Head of caudate nucleus (tissue), 42 donors: ENCODE measurements around the gene CARD10.
"Not testable (repeated sequence)": the region's sequence is repeated elsewhere in the genome, so short reads cannot be mapped to it uniquely, and the experiment has no call there.

Experiments used
- DNase-seq, 42 donors: peaks; one replicate each; pipeline versions ENCODE4 v3.0.0 to v3.0.0-alpha.2; 2020 to 2021; ENCODE audit warnings: mixed read lengths in 7 of 42
- intact Hi-C: fragments of 100-400 bp; cut with DNase I; formaldehyde crosslinking; loops from one replicate; pipeline ENCODE4 v1.15.0; 2022

CARD10 gene

GRCh38 chr22:37559521-37559900 is 40.3 kb upstream of the CARD10 start:
- DNase-seq: no peak
- intact Hi-C loops: no loop called here

GRCh38 chr22:37558815-37559214 is 39.6 kb upstream of the CARD10 start:
- DNase-seq: no peak

DNA sequence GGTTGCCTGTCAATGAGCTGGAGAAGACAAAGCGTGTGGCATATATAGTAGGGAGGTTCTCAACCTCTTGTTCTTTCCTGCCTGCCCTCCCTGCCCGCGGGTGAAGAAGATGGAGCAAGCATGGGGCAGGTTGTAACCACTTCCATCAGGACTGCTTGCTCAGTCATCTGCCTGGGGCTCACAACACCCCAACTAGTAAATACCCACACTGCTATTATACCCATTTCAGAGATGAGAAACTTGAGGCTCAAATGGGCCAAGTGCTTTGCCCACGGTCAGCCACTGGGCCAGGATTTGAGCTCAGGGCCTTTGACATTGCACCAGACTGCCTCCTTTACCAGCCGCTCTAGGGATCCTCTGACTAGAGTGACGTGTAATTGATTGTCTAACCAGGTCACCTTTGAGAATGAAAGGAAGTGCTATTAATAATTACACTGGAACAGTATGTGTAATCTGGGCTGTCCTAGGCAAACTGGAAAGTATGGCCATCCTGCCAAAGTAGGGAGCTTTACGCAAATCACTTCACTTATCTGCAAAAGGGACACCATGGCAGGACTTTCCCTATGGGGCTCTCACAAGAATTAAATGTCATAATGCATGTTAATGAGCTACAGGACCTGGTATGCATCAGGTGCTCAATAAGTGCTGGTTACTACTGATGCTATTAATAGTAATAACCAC is 38.2 kb upstream of the CARD10 start:
- intact Hi-C loops: no loop called here
- DNase-seq: no peak

More at GRCh38 chr22:37558815-37559214, 39.6 kb upstream of the CARD10 start:
- intact Hi-C loops: no loop called here

DNA sequence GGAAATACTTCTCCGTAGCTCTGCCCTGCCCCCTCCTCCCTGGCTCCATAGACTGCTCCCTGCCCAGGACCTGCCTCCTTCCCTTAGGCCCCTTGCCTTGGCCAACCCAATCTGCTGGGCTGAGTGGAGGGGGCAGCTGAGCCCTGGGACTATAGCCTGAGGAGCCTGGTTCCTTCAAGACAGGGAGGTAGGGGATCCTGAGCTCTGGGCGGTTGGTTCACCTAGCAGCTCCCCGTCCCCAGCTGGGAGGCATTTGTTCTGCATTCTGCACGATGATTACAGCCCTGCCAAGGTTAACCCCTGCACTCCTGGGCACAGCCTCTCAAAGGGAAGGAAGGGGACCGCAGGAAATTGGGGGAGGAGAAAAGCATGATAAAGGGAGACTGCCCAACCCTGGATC is 37.5 kb upstream of the CARD10 start:
- intact Hi-C loops: no loop called here
- DNase-seq: no peak

GRCh38 chr22:37555029-37555428 is 35.8 kb upstream of the CARD10 start:
- DNase-seq: no peak
- intact Hi-C loops: no loop called here

DNA sequence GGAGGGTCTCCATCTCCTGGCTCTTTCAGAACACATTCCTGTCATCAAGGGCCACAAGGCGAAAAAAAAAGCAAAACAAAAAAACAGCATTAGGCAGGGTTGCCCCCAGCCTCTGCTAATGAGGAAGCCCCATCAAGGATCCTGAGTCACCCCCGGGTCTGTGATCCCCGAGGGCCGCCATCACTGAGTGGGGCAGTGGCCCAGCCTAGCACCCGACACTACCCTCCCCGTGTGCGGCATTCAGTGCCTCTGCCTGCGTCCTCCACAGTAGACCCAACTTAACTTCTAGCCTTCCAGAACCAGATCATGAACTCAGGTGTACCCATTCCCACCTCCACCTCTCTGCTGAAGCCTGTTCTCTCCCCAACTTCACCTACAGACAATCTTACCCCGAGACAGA is 34.5 kb upstream of the CARD10 start:
- intact Hi-C loops: no loop called here

DNA sequence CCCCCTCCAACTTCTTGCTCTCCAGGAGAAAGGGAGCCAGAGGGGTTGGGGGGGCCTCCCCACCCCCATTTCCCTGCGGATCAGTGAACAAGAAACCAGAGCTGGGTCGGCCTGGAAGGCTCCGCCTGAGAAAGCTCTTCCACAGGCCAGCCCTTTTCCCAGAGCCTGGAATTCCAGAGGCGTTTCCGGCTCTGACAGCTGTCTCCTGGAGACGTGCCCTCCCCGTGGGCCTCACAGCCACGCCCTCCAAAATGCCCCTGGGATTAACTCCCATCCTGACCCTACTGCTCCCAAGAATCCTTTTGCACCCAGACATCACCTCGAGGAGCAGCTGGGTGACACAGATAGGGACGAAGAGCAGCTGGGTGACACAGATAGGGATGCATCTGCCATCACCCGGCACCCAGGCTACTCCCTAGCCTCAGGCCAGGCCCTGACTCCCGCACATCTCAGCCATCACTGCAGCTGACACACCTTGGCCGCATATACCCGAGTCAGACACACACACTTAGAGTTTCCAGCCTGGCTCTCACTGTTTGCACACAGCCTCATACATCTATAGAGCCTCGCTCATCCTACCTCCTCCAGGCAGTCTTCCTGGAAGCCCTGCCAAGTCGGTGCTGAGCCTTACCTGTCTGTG is 33.4 kb upstream of the CARD10 start:
- no peak for DNase-seq
- intact Hi-C loops: no loop called here

More for the DNA sequence above, 34.5 kb upstream of the CARD10 start:
- DNase-seq: no peak

DNA sequence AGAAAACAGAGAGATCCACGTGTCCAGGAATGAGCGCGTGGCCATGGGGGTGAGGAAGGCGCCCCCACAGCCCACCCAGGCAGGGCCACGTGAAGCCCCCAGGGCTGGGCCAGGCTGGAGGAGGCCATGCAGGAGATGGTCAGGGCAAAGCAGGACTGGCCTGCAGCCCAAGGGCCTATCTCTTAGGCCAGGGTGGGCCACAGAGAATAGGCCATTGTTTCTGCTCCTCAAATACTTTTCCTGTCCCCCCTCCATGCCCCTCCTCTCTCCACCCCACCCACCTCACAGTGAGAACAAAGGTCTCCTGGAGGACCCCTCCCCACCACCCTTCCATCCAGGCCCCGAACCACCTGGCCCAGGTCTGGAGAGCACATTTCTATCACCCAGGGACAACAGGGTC is 32.8 kb upstream of the CARD10 start:
- no peak for DNase-seq
- intact Hi-C loops: no loop called here

- intact Hi-C loops, DNase-seq: not testable (repeated sequence)
These were observed 31.7 kb upstream of the CARD10 start for GRCh38 chr22:37550921-37551320.

DNA sequence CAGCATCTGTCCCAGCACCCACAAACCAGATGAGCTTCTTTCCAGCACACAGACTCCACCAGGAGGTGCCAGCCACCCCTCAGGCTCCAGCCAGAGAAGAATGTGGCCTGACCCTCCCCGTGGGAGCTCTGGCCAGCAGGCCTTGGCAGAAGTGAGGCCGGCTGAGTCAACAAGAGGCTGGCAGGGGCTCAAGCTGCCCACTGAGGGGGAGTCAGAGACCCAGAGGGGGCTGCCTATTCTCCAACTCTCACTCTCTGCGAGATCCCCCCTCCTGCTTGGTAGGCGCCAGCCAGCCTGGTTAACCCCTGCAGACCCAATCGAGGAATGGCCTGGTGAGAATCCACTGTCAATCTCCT is 30.5 kb upstream of the CARD10 start:
- DNase-seq: peak; percentile 68 to 96 (median 86)
- intact Hi-C loops: no loop called here

GRCh38 chr22:37547251-37547741 is 28.1 kb upstream of the CARD10 start:
- DNase-seq: peak in 4 of 42 donors; percentile 17 to 70 (median 48)
- intact Hi-C loops: loop anchor here (2.0 kb wide), 1 partner anchor 20 kb away; no protein-coding TSS in a partner anchor

GRCh38 chr22:37546437-37547250 is 27.4 kb upstream of the CARD10 start:
- DNase-seq: peak in 40 of 42 donors; percentile 55 to 87 (median 72)
- intact Hi-C loops: loop anchor here (2.0 kb wide), 1 partner anchor 20 kb away; no protein-coding TSS in a partner anchor

DNA sequence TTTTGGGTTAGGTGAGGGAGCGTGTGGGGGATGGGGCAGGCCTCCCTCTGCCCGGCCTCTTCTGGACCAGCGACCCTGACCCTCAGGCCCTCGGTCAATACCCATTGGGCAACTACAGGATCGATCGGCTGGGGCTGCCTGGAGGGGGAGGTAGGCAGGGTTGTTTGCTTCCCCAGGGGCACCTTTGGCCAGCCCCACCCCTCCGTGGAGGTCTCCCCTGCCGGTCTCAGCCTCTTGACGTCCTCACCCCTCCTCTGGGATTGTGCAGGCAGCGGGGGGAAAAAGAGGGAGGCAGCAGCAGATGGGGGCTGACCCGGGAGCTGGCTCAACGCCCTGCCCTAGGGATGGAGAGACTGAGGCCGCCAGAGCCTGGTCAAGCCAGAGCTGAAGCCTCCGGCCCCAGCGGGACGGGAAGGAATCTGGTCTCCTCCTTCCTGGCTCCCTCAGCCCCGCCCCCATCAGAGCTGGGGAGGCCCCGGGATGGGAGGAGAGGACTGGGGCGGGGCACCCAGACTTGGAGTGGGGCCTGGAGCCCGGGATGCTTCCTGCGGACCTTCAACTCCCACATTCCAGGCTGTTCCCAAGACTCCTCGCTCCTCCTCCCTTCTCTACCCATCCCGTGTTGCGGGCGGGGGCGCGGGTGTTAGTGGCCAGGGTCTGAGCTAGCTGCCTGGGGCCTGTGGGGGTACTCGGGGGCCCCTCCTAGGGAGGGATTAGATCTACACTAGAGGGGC is 26.7 kb upstream of the CARD10 start:
- peak in 16 of 42 donors; percentile 35 to 71 (median 54) for DNase-seq
- intact Hi-C loops: loop anchor here (2.0 kb wide), 1 partner anchor 21 kb away; no protein-coding TSS in a partner anchor

DNA sequence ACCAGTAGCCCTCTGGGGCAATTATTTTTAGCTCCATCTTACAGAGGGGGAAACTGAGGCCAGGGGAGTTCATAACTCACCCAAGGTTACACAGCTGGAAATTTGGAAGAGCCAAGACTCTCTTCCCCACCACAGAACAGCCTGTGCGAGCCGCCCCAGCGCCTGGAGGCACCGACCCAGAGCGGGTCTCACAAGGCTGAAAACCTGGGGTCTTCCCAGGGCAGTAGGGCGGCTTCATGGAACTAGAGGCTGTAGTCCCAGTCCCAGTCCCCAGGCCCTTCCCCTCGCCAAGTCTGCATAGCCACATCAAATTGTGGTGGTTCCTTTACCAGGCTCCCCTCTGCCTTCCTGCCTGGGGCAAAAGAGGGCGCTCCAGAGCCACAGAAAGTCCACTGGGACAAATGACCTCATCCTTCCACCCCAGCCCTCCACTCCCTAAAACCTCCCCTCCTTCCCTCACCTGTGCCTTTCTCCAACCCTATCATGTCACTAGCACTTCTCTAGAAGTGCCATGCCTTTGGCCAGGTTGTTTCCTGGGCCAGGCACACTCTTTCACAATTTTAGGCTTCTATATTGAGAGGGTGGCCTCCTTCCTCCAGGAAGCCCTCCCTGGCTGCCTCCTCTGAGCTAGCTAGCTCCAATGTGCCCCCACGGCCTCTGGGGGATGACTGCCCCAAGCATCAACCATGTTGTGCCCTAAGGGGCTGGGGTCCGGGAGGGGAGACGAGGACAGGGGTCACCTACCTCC is 25.9 kb upstream of the CARD10 start:
- intact Hi-C loops: no loop called here
- peak in 30 of 42 donors; percentile 19 to 86 (median 64) for DNase-seq

DNA sequence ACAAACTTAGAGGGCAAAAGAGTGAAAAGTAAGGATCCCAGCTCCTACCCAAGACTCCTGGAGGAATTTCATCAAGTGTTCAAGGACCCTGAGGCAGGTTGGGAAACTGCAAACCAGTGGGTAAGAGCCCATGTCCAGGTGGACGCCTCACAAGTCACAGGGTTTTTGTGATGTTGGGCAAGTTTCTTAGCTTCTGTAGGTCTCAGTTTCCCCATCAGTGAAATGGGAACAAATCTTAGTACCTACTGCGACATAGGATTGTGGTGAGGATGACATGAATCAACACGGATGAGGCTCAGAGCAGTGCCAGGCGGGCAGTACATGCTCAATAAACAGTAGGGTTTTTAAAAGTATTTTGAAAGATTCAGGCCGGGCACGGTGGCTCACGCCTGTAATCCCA is 23.7 kb upstream of the CARD10 start:
- DNase-seq: no peak
- intact Hi-C loops: no loop called here

DNA sequence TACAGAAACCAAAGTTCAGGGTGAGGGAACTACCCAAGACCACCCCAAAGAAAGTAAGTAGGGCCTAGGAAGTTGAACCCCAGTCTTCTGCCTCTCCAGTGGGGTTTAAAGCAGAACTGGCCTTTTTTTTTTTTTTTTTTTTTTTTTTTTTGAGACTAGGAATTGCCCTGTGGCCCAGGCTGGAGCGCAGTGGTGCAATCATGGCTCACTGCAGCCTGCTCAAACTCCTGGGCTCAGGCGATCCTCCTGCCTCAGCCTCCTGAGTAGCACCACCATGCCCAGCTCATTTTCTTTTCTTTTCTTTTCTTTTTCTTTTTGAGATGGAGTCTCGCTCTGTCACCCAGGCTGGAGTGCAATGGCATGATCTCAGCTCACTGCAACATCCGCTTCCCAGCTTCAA is 23.2 kb upstream of the CARD10 start:
- intact Hi-C loops, DNase-seq: not testable (repeated sequence)

DNA sequence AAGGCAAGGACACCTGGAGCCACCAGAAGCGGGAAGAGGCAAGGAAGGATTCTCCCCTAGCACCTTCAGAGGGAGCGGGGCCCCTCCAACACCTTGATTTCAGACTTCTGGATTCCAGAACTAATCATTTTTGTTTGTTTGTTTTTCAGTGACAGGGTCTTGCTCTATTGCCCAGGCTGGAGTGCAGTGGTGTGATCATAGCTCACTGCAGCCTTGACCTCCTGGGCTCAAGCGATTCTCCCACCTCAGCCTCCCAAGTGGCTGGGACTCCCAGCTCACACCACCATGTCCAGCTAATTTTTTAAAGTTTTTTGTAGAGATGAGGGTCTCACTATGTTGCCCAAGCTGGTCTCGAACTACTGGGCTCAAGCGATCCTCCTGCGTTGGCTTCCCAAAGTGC is 20.6 kb upstream of the CARD10 start:
- DNase-seq: not testable (repeated sequence)
- intact Hi-C loops: loop anchor here (2.0 kb wide), 1 partner anchor 53 kb away; no protein-coding TSS in a partner anchor
